ENCODE data around the gene TOR4A. TPM values are rescaled to one million over a fixed set of nuclear protein-coding genes. Genes with fewer than 3 reads are reported as not detected.

TOR4A gene
- total and polyA plus RNA-seq, 4 experiments from 2014 or later = 0.46 to 2.1 (median 1.4) TPM

- no peak overlapping the region for H3K4me3 ChIP-seq (ENCODE audit: low read length in 2 of 2)
These were observed 1.5 kb downstream of the TOR4A start for GRCh38 chr9:137278721-137279711.

GRCh38 chr9:137279741-137280473, 2.4 kb downstream of the TOR4A start:
- intact Hi-C loops (cut with micrococcal nuclease) = no loop called here
- Histone ChIP-seq H3K27ac (ENCODE audit: low read depth, low read length) (no peak overlapping the region), H3K4me1 (ENCODE audit: insufficient read depth, low read length) (peaks cover 11% of the 10 kb centered on the region), H3K27me3 (ENCODE audit: insufficient read depth, low read length) (no peaks in the 10 kb centered on the region), H3K4me3 (ENCODE audit: low read length in 2 of 2) (no peak overlapping the region), H3K36me3 (ENCODE audit: insufficient read depth, low read length) (no peaks in the 10 kb centered on the region), H3K9me3 (ENCODE audit: control insufficient read depth in 1 of 2, low read length in 2 of 2) (no peaks in the 10 kb centered on the region)
- Mint-ChIP-seq H3K4me3 (no peak overlapping the region), H3K27me3 (peaks cover 2 to 4% of the 10 kb centered on the region in 2 donors), H3K9me3 (no peaks in the 10 kb centered on the region), H3K27ac (no peak overlapping the region), H3K36me3 (peaks cover 2 to 3% of the 10 kb centered on the region in 2 donors), H3K4me1 (peaks cover 2 to 22% (median 9%) of the 10 kb centered on the region in 4 donors)
- POLR2A ChIA-PET (ENCODE audit: partially characterized antibody) = no interaction called here
- CTCF ChIA-PET (ENCODE audit: partially characterized antibody) = interaction anchor here (1.1 kb wide), 1 partner anchor 43 kb away, joined by 5 read pairs; no protein-coding TSS in a partner anchor
- no peak for DNase-seq

More at GRCh38 chr9:137278721-137279711, 1.5 kb downstream of the TOR4A start:
- H3K27ac ChIP-seq (ENCODE audit: low read depth, low read length) = no peak overlapping the region
- Mint-ChIP-seq H3K4me3 (no peak overlapping the region), H3K27me3 (peaks cover 2 to 4% of the 10 kb centered on the region in 2 donors), H3K27ac (no peak overlapping the region), H3K4me1 (peaks cover 5 to 22% (median 10%) of the 10 kb centered on the region in 4 donors), H3K9me3 (no peaks in the 10 kb centered on the region), H3K36me3 (peaks cover 2 to 3% of the 10 kb centered on the region in 2 donors)
- CTCF ChIA-PET (ENCODE audit: partially characterized antibody) = interaction anchor here (1.1 kb wide), 1 partner anchor 42 kb away, joined by 5 read pairs; no protein-coding TSS in a partner anchor
- no peaks in the 10 kb centered on the region for H3K9me3 ChIP-seq (ENCODE audit: control insufficient read depth in 1 of 2, low read length in 2 of 2)
- no peaks in the 10 kb centered on the region for H3K27me3 ChIP-seq (ENCODE audit: insufficient read depth, low read length)
- H3K4me1 ChIP-seq (ENCODE audit: insufficient read depth, low read length) = peaks cover 11% of the 10 kb centered on the region
- POLR2A ChIA-PET (ENCODE audit: partially characterized antibody) = no interaction called here
- intact Hi-C loops (cut with micrococcal nuclease) = no loop called here
- H3K36me3 ChIP-seq (ENCODE audit: insufficient read depth, low read length) = no peaks in the 10 kb centered on the region
- DNase-seq = no peak

- CTCF ChIA-PET (ENCODE audit: partially characterized antibody) = interaction anchor here (1.1 kb wide), 1 partner anchor 44 kb away, joined by 5 read pairs; no protein-coding TSS in a partner anchor
- Histone ChIP-seq H3K27ac (ENCODE audit: low read depth, low read length) (no peak overlapping the region), H3K4me3 (ENCODE audit: low read length in 2 of 2) (no peak overlapping the region), H3K36me3 (ENCODE audit: insufficient read depth, low read length) (no peaks in the 10 kb centered on the region), H3K27me3 (ENCODE audit: insufficient read depth, low read length) (no peaks in the 10 kb centered on the region), H3K9me3 (ENCODE audit: control insufficient read depth in 1 of 2, low read length in 2 of 2) (no peaks in the 10 kb centered on the region), H3K4me1 (ENCODE audit: insufficient read depth, low read length) (peaks cover 11% of the 10 kb centered on the region)
- no peak overlapping the region for H3K27ac Mint-ChIP-seq
- H3K9me3 Mint-ChIP-seq = no peaks in the 10 kb centered on the region
- POLR2A ChIA-PET (ENCODE audit: partially characterized antibody) = no interaction called here
- peaks cover 2 to 4% of the 10 kb centered on the region in 2 donors for H3K27me3 Mint-ChIP-seq
- peaks cover 2 to 3% of the 10 kb centered on the region in 2 donors for H3K36me3 Mint-ChIP-seq
- H3K4me3 Mint-ChIP-seq = no peak overlapping the region
- H3K4me1 Mint-ChIP-seq = peaks cover 2 to 16% (median 5%) of the 10 kb centered on the region in 4 donors
- no peak for DNase-seq
- intact Hi-C loops (cut with micrococcal nuclease) = no loop called here
These were observed 3.2 kb downstream of the TOR4A start for GRCh38 chr9:137280474-137281344.

DNA sequence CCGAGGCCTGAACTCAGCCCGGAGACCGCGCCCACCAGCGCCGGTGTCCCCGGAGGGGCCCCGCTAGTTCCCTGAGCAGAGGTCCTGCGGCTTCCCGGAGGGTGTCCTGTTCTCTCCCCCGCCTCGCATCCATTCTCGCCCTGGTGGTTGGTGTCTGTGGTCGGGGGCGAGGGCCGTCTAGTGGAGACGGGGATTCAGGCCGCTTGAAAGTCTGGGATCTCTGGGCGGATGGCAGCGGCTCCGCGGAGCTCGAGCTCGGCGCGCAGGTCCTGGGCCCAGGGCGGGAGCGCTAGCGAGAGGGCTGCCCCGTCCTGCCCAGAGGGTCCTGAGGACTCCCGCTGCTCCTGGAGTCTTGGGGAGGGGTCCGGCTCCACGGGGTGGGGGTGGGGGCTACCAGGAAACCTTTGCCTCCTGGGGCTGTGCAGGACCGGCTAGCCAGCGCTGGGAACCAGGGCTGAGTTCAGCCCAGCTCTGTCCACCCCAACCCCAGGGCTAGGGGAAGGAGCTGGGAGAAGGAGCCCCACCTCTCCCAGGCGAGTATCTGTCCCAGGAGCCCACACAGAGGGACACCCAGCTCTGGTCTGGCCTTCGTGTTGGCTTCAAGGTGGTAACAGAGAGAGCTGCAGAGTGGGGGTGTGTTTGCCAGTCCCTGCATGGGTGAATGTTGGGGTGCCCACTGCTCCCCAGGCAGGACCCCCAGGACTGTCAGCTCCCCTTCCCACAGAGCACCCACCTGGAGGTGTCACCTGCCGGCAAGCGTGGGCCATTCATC, 4.0 kb downstream of the TOR4A start:
- Histone ChIP-seq H3K27me3 (ENCODE audit: insufficient read depth, low read length) (no peaks in the 10 kb centered on the region), H3K9me3 (ENCODE audit: control insufficient read depth in 1 of 2, low read length in 2 of 2) (no peaks in the 10 kb centered on the region), H3K27ac (ENCODE audit: low read depth, low read length) (no peak overlapping the region), H3K4me1 (ENCODE audit: insufficient read depth, low read length) (peaks cover 11% of the 10 kb centered on the region), H3K36me3 (ENCODE audit: insufficient read depth, low read length) (no peaks in the 10 kb centered on the region), H3K4me3 (ENCODE audit: low read length in 2 of 2) (no peak overlapping the region)
- ChIA-PET CTCF (ENCODE audit: partially characterized antibody) (interaction anchor here (1.6 to 2.1 kb wide), 2 partner anchors 8 to 45 kb away, joined by 3 to 7 read pairs; no protein-coding TSS in a partner anchor), POLR2A (ENCODE audit: partially characterized antibody) (no interaction called here)
- Mint-ChIP-seq H3K4me3 (no peak overlapping the region), H3K4me1 (peaks cover 1 to 14% (median 4%) of the 10 kb centered on the region in 4 donors), H3K27ac (no peak overlapping the region), H3K9me3 (no peaks in the 10 kb centered on the region), H3K36me3 (peaks cover 2 to 3% of the 10 kb centered on the region in 2 donors), H3K27me3 (peaks cover 2 to 4% of the 10 kb centered on the region in 2 donors)
- intact Hi-C loops (cut with micrococcal nuclease) = no loop called here
- no peak for DNase-seq

- Mint-ChIP-seq H3K4me3 (no peak overlapping the region), H3K4me1 (peaks cover 0 to 4% (median 3%) of the 10 kb centered on the region in 4 donors), H3K9me3 (no peaks in the 10 kb centered on the region), H3K27ac (no peak overlapping the region), H3K36me3 (peaks cover 2 to 3% of the 10 kb centered on the region in 2 donors), H3K27me3 (peaks cover 4 to 6% of the 10 kb centered on the region in 2 donors)
- Histone ChIP-seq H3K9me3 (ENCODE audit: control insufficient read depth in 1 of 2, low read length in 2 of 2) (no peaks in the 10 kb centered on the region), H3K27me3 (ENCODE audit: insufficient read depth, low read length) (no peaks in the 10 kb centered on the region), H3K4me3 (ENCODE audit: low read length in 2 of 2) (no peak overlapping the region), H3K27ac (ENCODE audit: low read depth, low read length) (no peak overlapping the region), H3K4me1 (ENCODE audit: insufficient read depth, low read length) (no peaks in the 10 kb centered on the region), H3K36me3 (ENCODE audit: insufficient read depth, low read length) (no peaks in the 10 kb centered on the region)
- CTCF ChIA-PET (ENCODE audit: partially characterized antibody) = interaction anchor here (1.0 to 1.4 kb wide), 2 partner anchors 9 to 20 kb away, joined by 3 to 5 read pairs; no protein-coding TSS in a partner anchor
- DNase-seq = no peak
- POLR2A ChIA-PET (ENCODE audit: partially characterized antibody) = no interaction called here
- intact Hi-C loops (cut with micrococcal nuclease) = no loop called here
These were observed 9.5 kb downstream of the TOR4A start for GRCh38 chr9:137286975-137287383.

DNA sequence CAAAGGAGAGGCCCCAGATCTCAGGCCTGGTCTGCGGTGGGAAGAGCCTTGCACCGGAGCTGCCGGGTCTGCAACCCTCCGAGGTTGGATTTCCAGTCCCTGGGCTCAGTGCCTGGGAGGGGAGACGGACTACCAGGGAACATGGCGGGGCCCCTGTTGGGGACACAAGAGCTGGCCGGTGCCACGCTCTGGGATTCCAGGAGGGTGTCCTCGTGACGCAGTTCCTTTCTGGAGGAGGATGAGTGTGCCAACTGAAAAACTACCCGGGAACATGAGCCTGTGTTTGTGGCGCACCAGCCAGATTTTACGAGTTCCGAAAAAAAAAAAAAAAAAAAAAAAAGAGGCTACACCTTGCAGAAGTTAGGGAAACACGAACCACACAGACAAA, 15.6 kb downstream of the TOR4A start:
- no peak overlapping the region for H3K4me3 ChIP-seq (ENCODE audit: low read length in 2 of 2)
- Mint-ChIP-seq H3K4me3 (peak overlapping the region in 1 of 8 donors; percentile 69), H3K27ac (no peak overlapping the region), H3K9me3 (peaks cover 0 to 2% (median 0%) of the 10 kb centered on the region in 8 donors), H3K4me1 (peaks cover 0 to 3% (median 3%) of the 10 kb centered on the region in 4 donors), H3K27me3 (peaks cover 19 to 22% of the 10 kb centered on the region in 2 donors), H3K36me3 (no peaks in the 10 kb centered on the region)
- peaks cover 10% of the 10 kb centered on the region for H3K27me3 ChIP-seq (ENCODE audit: insufficient read depth, low read length)
- H3K27ac ChIP-seq (ENCODE audit: low read depth, low read length) = no peak overlapping the region
- ChIA-PET CTCF (ENCODE audit: partially characterized antibody) (no interaction called here), POLR2A (ENCODE audit: partially characterized antibody) (no interaction called here)
- H3K36me3 ChIP-seq (ENCODE audit: insufficient read depth, low read length) = no peaks in the 10 kb centered on the region
- intact Hi-C loops (cut with micrococcal nuclease) = no loop called here
- H3K9me3 ChIP-seq (ENCODE audit: control insufficient read depth in 1 of 2, low read length in 2 of 2) = no peaks in the 10 kb centered on the region
- DNase-seq = no peak
- peaks cover 6% of the 10 kb centered on the region for H3K4me1 ChIP-seq (ENCODE audit: insufficient read depth, low read length)
